Stimulated activated naive CD8-positive, alpha-beta T cell treated with anti-CD3 and anti-CD28 coated beads, Interleukin-15, amount 100 ng/mL, for 72 hours (primary cell): ENCODE measurements around the gene HOXB4.
A peak's percentile ranks its signal among the peaks of the same experiment; 100 is the strongest.

Experiments used
- ATAC-seq: fragments of 150-1000 bp; cut with Tn5 transposase; 2 replicates; pipeline ENCODE4 v1.10.0; 2021; ENCODE audit warnings: mild to moderate bottlenecking, moderate library complexity
- DNase-seq, 2 donors: peaks; one replicate each; pipeline ENCODE4 v3.0.0; 2021 to 2022
- H3K27ac Mint-ChIP-seq, 2 donors: one replicate each; pipeline ENCODE4 v1.8.0; 2022; ENCODE audit warnings: mild to moderate bottlenecking in 2 of 2, mixed read lengths in 2 of 2, moderate library complexity in 2 of 2
- H3K27me3 Mint-ChIP-seq: one replicate; pipeline ENCODE4 v1.8.0; 2022; ENCODE audit warnings: mixed read lengths
- H3K4me1 Mint-ChIP-seq: one replicate; pipeline ENCODE4 v1.8.0; 2022; ENCODE audit warnings: mild to moderate bottlenecking, mixed read lengths
- H3K4me3 Mint-ChIP-seq, 2 donors: one replicate each; pipeline ENCODE4 v1.8.0; 2022; ENCODE audit warnings: mild to moderate bottlenecking in 2 of 2, mixed read lengths in 2 of 2, moderate library complexity in 1 of 2
- H3K9me3 Mint-ChIP-seq, 2 donors: one replicate each; pipeline ENCODE4 v1.8.0; 2022; ENCODE audit warnings: mixed read lengths in 2 of 2

HOXB4 gene

GRCh38 chr17:48575673-48576478 is 2.3 kb downstream of the HOXB4 start:
- H3K27ac Mint-ChIP-seq = peak overlapping the region in 1 of 2 donors; percentile 16
- no peak for ATAC-seq

DNA sequence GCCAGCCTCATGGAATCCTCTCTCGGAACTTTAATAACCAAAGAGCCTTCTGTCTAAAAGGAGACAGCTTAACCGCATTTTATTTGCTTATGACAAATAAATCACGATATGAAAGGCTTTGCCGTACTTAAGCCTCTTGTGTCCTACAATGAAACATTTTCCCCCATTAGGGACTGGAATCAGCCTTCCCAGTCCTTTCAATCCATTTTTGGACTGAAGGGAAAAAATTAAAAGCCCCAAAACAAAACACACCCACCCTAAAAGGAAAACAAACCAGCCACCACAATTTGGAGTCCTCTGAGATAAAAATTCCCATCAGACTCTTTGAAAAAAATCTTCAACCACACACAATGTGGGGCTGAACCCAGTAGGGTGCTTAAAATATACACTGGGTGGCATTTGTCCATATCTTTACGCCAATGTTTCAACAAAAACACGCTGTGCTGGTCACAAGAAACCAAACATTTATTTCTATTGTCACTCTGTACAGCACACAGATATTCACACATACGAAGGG is 3.0 kb downstream of the HOXB4 start:
- no peak for ATAC-seq
- Mint-ChIP-seq H3K27ac (no peak overlapping the region), H3K9me3 (no peaks in the 10 kb centered on the region), H3K27me3 (peaks cover 35% of the 10 kb centered on the region), H3K4me3 (no peak overlapping the region), H3K4me1 (peaks cover 39% of the 10 kb centered on the region)
- no peak for DNase-seq

More at GRCh38 chr17:48575673-48576478, 2.3 kb downstream of the HOXB4 start:
- H3K9me3 Mint-ChIP-seq = no peaks in the 10 kb centered on the region
- peaks cover 47% of the 10 kb centered on the region for H3K4me1 Mint-ChIP-seq
- DNase-seq = no peak
- no peak overlapping the region for H3K4me3 Mint-ChIP-seq
- peaks cover 42% of the 10 kb centered on the region for H3K27me3 Mint-ChIP-seq

GRCh38 chr17:48574505-48575065 is 3.6 kb downstream of the HOXB4 start:
- ATAC-seq (no peak), DNase-seq (no peak)
- H3K4me3 Mint-ChIP-seq = no peak overlapping the region
- peaks cover 34% of the 10 kb centered on the region for H3K4me1 Mint-ChIP-seq
- H3K9me3 Mint-ChIP-seq = no peaks in the 10 kb centered on the region
- H3K27me3 Mint-ChIP-seq = peaks cover 29% of the 10 kb centered on the region
- no peak overlapping the region for H3K27ac Mint-ChIP-seq

DNA sequence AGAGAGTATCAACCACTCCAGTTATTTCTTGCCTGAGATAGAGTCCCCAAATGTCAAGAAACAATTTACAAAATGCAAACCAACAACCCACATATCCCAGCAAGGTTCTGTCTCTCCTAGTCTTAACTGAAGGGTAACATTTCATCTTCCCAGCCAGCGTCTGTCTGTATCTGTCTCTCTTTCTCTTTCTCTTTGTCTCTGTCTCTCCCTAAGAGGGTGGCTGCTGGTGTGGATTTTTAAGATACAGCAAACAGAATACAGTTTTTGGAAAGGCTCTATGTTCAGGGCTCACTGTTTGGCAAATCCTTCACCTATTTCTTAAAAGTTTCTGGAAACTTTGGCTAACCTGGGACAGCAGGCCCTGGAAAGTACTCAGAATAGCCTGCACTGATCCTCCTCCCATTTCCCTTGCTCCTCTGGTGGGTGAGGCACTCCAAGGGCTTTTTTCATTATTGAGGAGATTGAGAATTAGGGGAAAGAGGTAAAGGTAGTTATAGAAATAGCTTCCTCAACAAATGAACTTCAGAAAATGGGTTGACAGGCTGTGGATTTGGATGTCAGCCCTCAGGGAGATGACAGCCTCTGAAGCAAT is 6.2 kb downstream of the HOXB4 start:
- H3K4me1 Mint-ChIP-seq = peaks cover 21% of the 10 kb centered on the region
- H3K27me3 Mint-ChIP-seq = peaks cover 17% of the 10 kb centered on the region
- ATAC-seq (no peak), DNase-seq (no peak)
- no peak overlapping the region for H3K27ac Mint-ChIP-seq
- H3K4me3 Mint-ChIP-seq = no peak overlapping the region
- H3K9me3 Mint-ChIP-seq = no peaks in the 10 kb centered on the region

DNA sequence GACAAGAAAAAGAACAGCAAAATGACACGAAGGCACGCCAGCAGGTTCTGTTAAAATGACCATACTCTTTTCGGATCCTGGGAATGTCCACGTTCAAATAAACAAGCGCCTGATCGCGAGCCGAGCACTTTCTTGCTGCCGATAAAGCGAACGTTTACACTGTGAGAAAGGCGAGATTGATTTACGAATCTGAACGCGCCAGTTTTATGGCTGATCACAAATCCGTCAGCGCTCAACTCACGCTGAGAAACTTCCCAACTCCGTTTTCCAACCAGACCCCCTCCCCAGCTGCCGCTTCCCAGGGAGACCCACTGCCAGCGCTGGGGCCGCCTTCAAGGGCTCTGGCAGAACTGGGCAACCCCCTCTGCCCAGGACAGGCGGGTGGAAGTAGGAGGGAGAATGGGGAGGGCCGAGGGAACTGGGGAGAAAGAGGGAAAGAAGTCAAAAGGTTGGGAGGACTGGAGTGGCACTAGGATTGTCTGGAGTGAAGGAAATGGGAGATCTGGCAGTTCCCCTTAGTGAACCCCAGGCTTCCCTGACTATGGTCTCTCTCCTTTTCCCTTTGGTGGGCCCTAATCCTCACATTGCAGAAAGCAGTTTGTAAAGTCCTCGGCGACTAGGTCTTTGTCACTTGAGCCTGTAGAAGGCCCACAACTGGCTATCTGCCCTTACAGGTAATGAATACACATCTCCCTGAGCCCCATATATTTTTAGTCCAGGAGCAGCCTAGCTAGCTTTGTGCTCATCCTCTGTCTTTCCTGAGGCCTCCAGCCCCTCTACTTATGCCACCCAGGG is 6.9 kb downstream of the HOXB4 start:
- H3K27ac Mint-ChIP-seq = no peak overlapping the region
- no peak overlapping the region for H3K4me3 Mint-ChIP-seq
- H3K9me3 Mint-ChIP-seq = no peaks in the 10 kb centered on the region
- ATAC-seq (no peak), DNase-seq (no peak)
- H3K27me3 Mint-ChIP-seq = peaks cover 16% of the 10 kb centered on the region
- H3K4me1 Mint-ChIP-seq = peaks cover 15% of the 10 kb centered on the region

DNA sequence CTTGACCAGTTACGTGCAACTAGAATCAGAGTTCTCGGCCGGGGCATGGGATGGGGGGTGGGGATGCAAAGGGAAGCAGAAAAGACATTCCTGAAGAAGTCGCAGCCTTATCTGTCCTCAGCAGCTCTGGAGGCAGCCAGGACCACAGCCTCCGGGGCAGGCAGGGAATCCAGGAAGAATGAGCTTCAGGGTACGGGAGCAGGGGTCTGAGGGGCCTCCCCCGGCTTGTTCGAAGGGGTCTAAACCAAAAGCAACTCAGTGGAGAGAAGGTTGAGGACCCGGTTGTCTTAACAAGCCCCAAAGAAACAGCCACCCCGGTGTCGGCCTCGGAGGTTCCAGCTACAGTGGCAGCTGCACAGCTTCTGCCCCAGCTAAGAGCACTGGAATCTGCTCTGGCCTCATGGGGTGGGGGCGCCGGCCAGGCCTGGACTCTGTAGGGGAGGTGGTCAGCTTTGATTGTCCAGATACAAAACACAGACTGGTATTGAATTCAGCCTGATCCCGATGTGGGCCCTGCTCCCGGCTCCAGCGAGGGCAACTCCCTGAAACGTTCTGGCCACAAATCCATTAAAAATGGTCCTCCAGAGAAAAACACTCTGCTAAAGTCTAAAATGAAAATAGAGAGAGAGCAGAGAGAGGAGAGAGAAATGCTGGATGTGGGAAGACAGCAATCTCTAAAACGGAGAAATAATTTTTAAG is 7.7 kb downstream of the HOXB4 start:
- ATAC-seq = no peak

DNA sequence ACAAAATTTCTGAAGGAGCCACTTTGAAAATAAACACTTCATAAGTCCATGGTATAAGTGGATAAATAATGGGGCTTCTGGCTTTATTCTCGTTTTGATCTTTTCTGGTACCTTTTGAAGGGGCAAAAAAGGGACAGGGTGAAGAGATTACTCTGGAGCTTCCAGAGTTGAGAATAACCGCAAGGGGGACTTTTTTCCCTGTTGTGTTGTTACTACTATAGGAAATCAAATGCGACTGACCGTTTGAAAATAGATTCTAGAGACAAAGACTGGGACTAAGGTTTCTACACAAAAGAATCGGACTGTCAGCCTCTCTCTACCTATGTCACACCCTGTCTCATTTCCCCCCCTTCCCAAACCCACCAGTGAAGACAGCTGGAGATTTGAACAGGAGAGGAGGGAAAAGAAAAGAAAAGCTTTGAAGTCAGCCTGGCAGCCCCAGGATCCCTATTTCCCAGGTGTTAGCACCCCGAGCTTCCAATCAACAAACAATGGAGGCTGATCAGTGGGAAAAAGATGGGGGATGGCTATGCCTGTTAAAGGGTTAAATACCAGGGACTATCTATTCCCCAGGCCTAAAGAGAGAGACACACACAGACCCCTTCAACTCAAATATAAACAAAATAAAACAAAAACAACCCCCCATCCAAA is 8.4 kb downstream of the HOXB4 start:
- ATAC-seq (no peak), DNase-seq (no peak)
- H3K4me1 Mint-ChIP-seq = peaks cover 6% of the 10 kb centered on the region
- no peaks in the 10 kb centered on the region for H3K9me3 Mint-ChIP-seq
- H3K27ac Mint-ChIP-seq = no peak overlapping the region
- H3K4me3 Mint-ChIP-seq = no peak overlapping the region
- H3K27me3 Mint-ChIP-seq = peaks cover 10% of the 10 kb centered on the region

More for the DNA sequence above, 7.7 kb downstream of the HOXB4 start:
- no peak for DNase-seq
- Mint-ChIP-seq H3K4me3 (no peak overlapping the region), H3K9me3 (no peaks in the 10 kb centered on the region), H3K27ac (no peak overlapping the region), H3K27me3 (peaks cover 10% of the 10 kb centered on the region), H3K4me1 (peaks cover 7% of the 10 kb centered on the region)

GRCh38 chr17:48569240-48569582 is 8.9 kb downstream of the HOXB4 start:
- no peak overlapping the region for H3K4me3 Mint-ChIP-seq
- ATAC-seq (no peak), DNase-seq (no peak)
- no peaks in the 10 kb centered on the region for H3K9me3 Mint-ChIP-seq
- H3K27me3 Mint-ChIP-seq = peaks cover 4% of the 10 kb centered on the region
- peaks cover 6% of the 10 kb centered on the region for H3K4me1 Mint-ChIP-seq
- H3K27ac Mint-ChIP-seq = no peak overlapping the region

GRCh38 chr17:48568499-48569239 is 9.5 kb downstream of the HOXB4 start:
- Mint-ChIP-seq H3K27me3 (no peaks in the 10 kb centered on the region), H3K9me3 (no peaks in the 10 kb centered on the region), H3K4me1 (peaks cover 6% of the 10 kb centered on the region), H3K4me3 (peak overlapping the region in 1 of 2 donors; percentile 27), H3K27ac (no peak overlapping the region)
- no peak for ATAC-seq
- DNase-seq = no peak

DNA sequence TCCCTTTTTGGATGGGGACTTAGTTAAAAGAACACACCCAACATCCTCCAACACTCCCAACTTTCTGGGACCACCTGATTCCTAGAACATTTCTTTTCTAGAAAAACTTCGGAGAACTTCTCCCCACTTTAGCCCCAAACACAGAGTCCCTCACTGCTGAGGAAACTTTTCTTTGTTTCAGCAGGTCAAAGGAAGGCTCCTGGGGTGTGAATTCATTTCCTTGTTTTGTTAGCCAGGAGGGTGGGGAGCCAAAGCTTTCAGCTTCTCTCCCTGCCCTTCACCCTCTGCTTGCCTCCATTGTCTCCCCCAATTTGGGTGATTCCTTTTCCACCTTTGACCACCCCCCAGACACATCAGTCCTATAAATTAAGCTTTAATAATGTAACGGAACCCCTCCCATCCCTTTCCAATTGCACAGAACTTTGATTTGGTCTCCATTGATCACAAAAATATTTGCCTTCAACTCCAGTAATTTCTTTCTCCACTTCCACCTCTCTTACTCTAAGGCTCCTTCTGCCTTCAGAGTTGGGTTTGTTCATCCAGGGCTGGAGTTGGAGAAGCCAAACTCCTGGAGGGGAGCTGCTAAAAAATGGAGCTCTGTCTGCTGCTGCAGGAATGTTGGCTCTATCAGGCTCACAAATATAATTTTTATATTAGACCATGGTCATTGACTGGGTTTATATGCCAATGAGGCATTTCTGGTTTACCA is 10.3 kb downstream of the HOXB4 start:
- ATAC-seq = no peak

DNA sequence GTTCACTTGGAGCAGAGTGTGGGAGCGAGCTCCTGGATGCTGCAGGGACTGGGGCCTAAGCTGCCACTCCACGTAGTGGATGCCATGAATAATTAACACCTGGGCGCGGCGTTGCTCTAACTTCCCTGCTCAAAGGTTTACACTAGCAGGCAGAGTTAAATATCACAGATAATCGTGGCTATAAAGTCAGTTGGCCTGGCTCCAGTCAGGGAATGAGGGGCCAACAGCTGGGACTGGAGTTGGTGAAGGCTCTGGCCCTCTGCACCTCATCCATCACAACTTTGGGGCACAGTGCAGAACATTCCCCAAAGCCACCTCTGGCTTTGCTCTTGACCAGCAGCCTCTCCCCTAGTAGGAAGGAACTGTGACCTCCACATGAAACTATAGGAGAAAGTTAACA is 10.9 kb downstream of the HOXB4 start:
- Mint-ChIP-seq H3K9me3 (no peaks in the 10 kb centered on the region), H3K27ac (no peak overlapping the region), H3K4me3 (no peak overlapping the region), H3K4me1 (peaks cover 6% of the 10 kb centered on the region), H3K27me3 (peaks cover 11% of the 10 kb centered on the region)
- DNase-seq = no peak
- no peak for ATAC-seq

More for the DNA sequence above, 10.3 kb downstream of the HOXB4 start:
- no peak overlapping the region for H3K4me3 Mint-ChIP-seq
- no peak for DNase-seq
- peaks cover 6% of the 10 kb centered on the region for H3K4me1 Mint-ChIP-seq
- no peaks in the 10 kb centered on the region for H3K9me3 Mint-ChIP-seq
- H3K27ac Mint-ChIP-seq = no peak overlapping the region
- peaks cover 8% of the 10 kb centered on the region for H3K27me3 Mint-ChIP-seq

DNA sequence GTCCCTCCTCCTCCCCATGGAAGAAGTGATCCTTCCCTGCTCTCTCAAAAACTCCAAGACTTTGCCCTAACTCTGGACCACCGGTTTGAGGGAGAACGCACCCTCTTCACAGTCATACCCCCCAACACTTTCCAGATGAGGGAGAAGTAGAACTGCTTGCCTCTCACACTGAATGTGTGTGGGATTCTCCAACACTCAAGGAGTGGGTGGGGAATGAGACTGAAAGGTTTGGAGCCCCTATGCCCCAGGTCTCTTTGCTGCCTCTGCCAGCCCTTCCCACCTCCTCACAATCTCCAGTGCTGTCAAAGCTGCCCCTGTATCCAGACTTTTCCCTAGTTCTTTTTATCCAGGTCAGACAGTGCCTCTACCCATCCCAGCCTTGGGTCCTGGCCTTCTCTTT is 11.4 kb downstream of the HOXB4 start:
- ATAC-seq (no peak), DNase-seq (no peak)
- Mint-ChIP-seq H3K27me3 (peaks cover 11% of the 10 kb centered on the region), H3K27ac (no peak overlapping the region), H3K4me3 (no peak overlapping the region), H3K4me1 (peaks cover 6% of the 10 kb centered on the region), H3K9me3 (no peaks in the 10 kb centered on the region)

DNA sequence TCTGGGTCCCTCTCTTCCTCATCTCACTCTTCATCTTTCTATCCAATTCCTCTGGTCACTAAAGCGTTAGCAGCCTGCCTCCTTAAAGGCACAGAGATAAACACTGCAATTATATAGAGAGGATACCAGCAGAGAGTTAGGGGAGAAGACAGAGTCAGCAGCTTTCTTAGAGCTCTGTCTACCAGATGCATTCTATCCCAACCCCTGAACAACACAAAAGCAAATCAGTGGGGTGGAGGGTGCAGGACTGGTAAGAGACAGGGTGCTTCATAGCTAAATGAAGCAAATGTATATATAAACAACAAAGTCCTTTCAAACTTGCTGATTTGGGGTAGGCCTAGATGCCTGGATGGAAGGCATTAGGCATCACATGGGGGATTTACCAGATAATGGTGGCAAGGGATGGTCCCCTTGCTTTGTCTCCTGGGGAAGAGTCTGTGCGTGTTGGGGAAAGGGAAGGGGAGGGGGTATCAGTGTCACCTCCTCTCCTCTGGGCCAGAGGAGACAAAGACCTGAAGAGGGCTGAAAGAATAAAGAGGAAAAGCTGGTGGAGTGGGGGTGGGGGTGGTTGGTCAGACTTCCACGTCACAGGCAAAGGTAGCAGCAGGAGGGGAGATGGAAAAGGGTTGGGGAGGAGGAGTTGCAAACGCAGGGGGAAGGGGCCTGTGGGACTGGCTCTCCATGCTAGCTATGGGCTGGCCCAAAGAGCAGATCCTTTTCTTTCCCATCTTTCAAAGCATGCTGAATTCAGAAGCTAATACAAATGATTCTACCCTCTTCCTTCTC is 12.0 kb downstream of the HOXB4 start:
- peaks cover 6% of the 10 kb centered on the region for H3K4me1 Mint-ChIP-seq
- H3K27ac Mint-ChIP-seq = no peak overlapping the region
- no peak overlapping the region for H3K4me3 Mint-ChIP-seq
- DNase-seq = no peak
- no peaks in the 10 kb centered on the region for H3K9me3 Mint-ChIP-seq
- H3K27me3 Mint-ChIP-seq = peaks cover 11% of the 10 kb centered on the region
- ATAC-seq = no peak
